HepG2 (cell line): Measurements from ENCODE around the gene KAZN. TPM values are rescaled to one million over a fixed set of nuclear protein-coding genes. Genes with fewer than 3 reads are reported as not detected.

Source experiments
- ARNT ChIP-seq: fragments of 450-650 bp; IDR thresholded peaks from 2 replicates; pipeline ENCODE4 v1.6.1; 2017
- FOXJ3 ChIP-seq: sonication (generic); formaldehyde crosslinking; IDR thresholded peaks from 2 replicates; pipeline ENCODE4 v1.4.0; 2020; ENCODE audit warnings: missing genetic modification reagents, mild to moderate bottlenecking, borderline replicate concordance
- FOXK1 ChIP-seq: sonication (generic); formaldehyde crosslinking; IDR thresholded peaks from 2 replicates; pipeline ENCODE4 v1.4.0; 2020; ENCODE audit warnings: low read depth, missing genetic modification reagents, borderline replicate concordance
- HMG20B ChIP-seq: conservative IDR thresholded peaks from 2 replicates; pipeline ENCODE4 v1.6.1; 2016; ENCODE audit warnings: missing genetic modification reagents, missing compliant biosample characterization
- KDM6A ChIP-seq: IDR thresholded peaks from 2 replicates; pipeline ENCODE4 v1.6.1; 2016; ENCODE audit warnings: low read depth
- REXO4 ChIP-seq: sonication (generic); formaldehyde crosslinking; IDR thresholded peaks from 2 replicates; pipeline ENCODE4 v1.8.0; 2022; ENCODE audit warnings: missing genetic modification reagents, mild to moderate bottlenecking, borderline replicate concordance
- THAP11 ChIP-seq: IDR thresholded peaks from 2 replicates; pipeline ENCODE4 v1.6.1; 2016; ENCODE audit warnings: missing biosample characterization, missing genetic modification reagents
- ZIK1 ChIP-seq: sonication (generic); formaldehyde crosslinking; IDR thresholded peaks from 2 replicates; pipeline ENCODE4 v1.5.0; 2020; ENCODE audit warnings: mild to moderate bottlenecking, low read depth, missing genetic modification reagents, borderline replicate concordance
- ZNF207 ChIP-seq: fragments of 450-650 bp; IDR thresholded peaks from 2 replicates; pipeline ENCODE4 v1.6.1; 2016; ENCODE audit warnings: antibody characterized with exemption, borderline replicate concordance
- ZNF331 ChIP-seq: sonication (generic); formaldehyde crosslinking; IDR thresholded peaks from 2 replicates; pipeline ENCODE4 v1.4.0; 2020; ENCODE audit warnings: missing genetic modification reagents
- ZNF558 ChIP-seq: sonication (generic); formaldehyde crosslinking; IDR thresholded peaks from 2 replicates; pipeline ENCODE4 v1.9.0; 2022; ENCODE audit warnings: mild to moderate bottlenecking, missing genetic modification reagents, borderline replicate concordance
- ZNF644 ChIP-seq: IDR thresholded peaks from 2 replicates; pipeline ENCODE4 v1.6.1; 2016; ENCODE audit warnings: low read depth
- ZNF7 ChIP-seq: IDR thresholded peaks from 2 replicates; pipeline ENCODE4 v1.6.1; 2016; ENCODE audit warnings: missing biosample characterization, missing genetic modification reagents
- polyA plus RNA-seq, 8 experiments: library from polyadenylated mRNA; depleted of rRNA in 3 of 8; stranded (reverse) in 7 of 8; unstranded in 1 of 8; fragments of >200 nt; fragmentation: Illumina TruSeq in 4 of 8; extraction: Trizol in 4 of 8; gene quantifications; 2 replicates each; pipeline versions ENCODE4 v1.2.1 to v1.2.3, GENCODE V29; 2011 to 2016; ENCODE audit warnings: low read depth in 4 of 8, missing spikeins in 1 of 8, mixed read lengths in 1 of 8; ENCODE audit not compliant: insufficient read depth in 1 of 8
- total RNA-seq, 5 experiments: library from RNA; depleted of rRNA; stranded (reverse); fragments of >200 nt; fragmentation: Illumina TruSeq; extraction: Trizol; gene quantifications; 2 replicates each; pipeline ENCODE4 v1.2.3, GENCODE V29; 2016; ENCODE audit warnings: low read depth in 1 of 5
- TF ChIP-seq, protein P1 (sequence below): IDR thresholded peaks from 2 replicates; pipeline ENCODE4 v1.6.1; 2016; ENCODE audit warnings: mild to moderate bottlenecking, missing biosample characterization, missing genetic modification reagents
- TF ChIP-seq, protein P2 (sequence below): sonication (generic); formaldehyde crosslinking; IDR thresholded peaks from 2 replicates; pipeline ENCODE4; 2020; ENCODE audit warnings: missing genetic modification reagents, mild to moderate bottlenecking, borderline replicate concordance
- TF ChIP-seq, protein P3 (sequence below): sonication (generic); formaldehyde crosslinking; IDR thresholded peaks from 2 replicates; pipeline ENCODE4 v1.5.0; 2020; ENCODE audit warnings: missing genetic modification reagents
- TF ChIP-seq, protein P4 (sequence below): sonication (generic); formaldehyde crosslinking; IDR thresholded peaks from 2 replicates; pipeline ENCODE4 v1.4.0; 2020; ENCODE audit warnings: mild to moderate bottlenecking, missing genetic modification reagents, borderline replicate concordance
- TF ChIP-seq, protein P5 (sequence below): sonication (generic); formaldehyde crosslinking; IDR thresholded peaks from 2 replicates; pipeline ENCODE4 v1.4.0; 2020; ENCODE audit warnings: mild to moderate bottlenecking, missing genetic modification reagents
- TF ChIP-seq, protein P6 (sequence below): sonication (generic); formaldehyde crosslinking; IDR thresholded peaks from 2 replicates; pipeline ENCODE4 v1.5.0; 2020; ENCODE audit warnings: missing genetic modification reagents
- TF ChIP-seq, protein P7 (sequence below): sonication (generic); formaldehyde crosslinking; IDR thresholded peaks from 2 replicates; pipeline ENCODE4 v1.8.0; 2023; ENCODE audit warnings: mild to moderate bottlenecking, missing genetic modification reagents
- TF ChIP-seq, protein P8 (sequence below): sonication (generic); formaldehyde crosslinking; IDR thresholded peaks from 2 replicates; pipeline ENCODE4 v1.4.0; 2020; ENCODE audit warnings: missing genetic modification reagents, low read depth, mild to moderate bottlenecking, borderline replicate concordance

Gene KAZN
- total and polyA plus RNA-seq, 2 of the 13 experiments (the other 11 are each of a cell fraction or from before 2014, with no cell fraction given) = 10.4 to 13.5 TPM

DNA sequence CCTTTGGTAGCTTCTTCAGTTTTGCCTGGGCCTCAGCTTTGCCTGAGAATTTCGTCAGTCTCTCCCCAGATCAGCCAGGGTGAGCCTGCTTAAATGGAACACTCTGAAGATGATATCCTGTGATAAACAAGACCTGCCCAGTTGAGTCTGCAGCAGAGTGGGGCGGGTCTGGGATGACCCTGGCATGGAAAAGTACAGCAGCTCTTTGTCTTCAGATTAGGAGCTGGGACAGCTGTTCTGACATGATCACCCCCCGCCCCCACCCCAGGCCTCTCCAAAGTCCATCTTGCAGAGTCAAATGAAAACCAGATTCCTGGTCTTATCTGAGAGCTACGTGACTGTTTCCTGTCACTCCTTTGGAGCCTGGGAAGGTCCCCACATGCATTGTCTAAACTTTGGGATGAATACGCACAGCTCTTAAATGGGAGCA is 552.9 kb downstream of the KAZN start (continued):
- TF ChIP-seq, protein P1, sequence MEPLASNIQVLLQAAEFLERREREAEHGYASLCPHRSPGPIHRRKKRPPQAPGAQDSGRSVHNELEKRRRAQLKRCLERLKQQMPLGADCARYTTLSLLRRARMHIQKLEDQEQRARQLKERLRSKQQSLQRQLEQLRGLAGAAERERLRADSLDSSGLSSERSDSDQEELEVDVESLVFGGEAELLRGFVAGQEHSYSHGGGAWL = no peak
- TF ChIP-seq REXO4 (CRISPR knock-in tag) (no peak), ZNF7 (CRISPR knock-in tag) (no peak), HMG20B (CRISPR knock-in tag) (no peak), FOXJ3 (CRISPR knock-in tag) (peak; percentile 63; the same call in 1 of the 2 replicates), ZNF558 (CRISPR knock-in tag) (no peak), KDM6A (CRISPR knock-in tag) (0 out of 2 replicates have a peak, but pooled peaks have one; percentile 36), ZIK1 (no peak), ZNF331 (CRISPR knock-in tag) (peak; percentile 53; the same call in 1 of the 2 replicates), ARNT (no peak), FOXK1 (CRISPR knock-in tag) (peak; percentile 59; the same call in 1 of the 2 replicates), THAP11 (CRISPR knock-in tag) (no peak), ZNF644 (CRISPR knock-in tag) (peak; percentile 43; the same call in 1 of the 2 replicates), ZNF207 (no peak)
- TF ChIP-seq, protein P2, sequence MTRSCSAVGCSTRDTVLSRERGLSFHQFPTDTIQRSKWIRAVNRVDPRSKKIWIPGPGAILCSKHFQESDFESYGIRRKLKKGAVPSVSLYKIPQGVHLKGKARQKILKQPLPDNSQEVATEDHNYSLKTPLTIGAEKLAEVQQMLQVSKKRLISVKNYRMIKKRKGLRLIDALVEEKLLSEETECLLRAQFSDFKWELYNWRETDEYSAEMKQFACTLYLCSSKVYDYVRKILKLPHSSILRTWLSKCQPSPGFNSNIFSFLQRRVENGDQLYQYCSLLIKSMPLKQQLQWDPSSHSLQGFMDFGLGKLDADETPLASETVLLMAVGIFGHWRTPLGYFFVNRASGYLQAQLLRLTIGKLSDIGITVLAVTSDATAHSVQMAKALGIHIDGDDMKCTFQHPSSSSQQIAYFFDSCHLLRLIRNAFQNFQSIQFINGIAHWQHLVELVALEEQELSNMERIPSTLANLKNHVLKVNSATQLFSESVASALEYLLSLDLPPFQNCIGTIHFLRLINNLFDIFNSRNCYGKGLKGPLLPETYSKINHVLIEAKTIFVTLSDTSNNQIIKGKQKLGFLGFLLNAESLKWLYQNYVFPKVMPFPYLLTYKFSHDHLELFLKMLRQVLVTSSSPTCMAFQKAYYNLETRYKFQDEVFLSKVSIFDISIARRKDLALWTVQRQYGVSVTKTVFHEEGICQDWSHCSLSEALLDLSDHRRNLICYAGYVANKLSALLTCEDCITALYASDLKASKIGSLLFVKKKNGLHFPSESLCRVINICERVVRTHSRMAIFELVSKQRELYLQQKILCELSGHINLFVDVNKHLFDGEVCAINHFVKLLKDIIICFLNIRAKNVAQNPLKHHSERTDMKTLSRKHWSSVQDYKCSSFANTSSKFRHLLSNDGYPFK (CRISPR knock-in tag) = no peak
- TF ChIP-seq, protein P3, sequence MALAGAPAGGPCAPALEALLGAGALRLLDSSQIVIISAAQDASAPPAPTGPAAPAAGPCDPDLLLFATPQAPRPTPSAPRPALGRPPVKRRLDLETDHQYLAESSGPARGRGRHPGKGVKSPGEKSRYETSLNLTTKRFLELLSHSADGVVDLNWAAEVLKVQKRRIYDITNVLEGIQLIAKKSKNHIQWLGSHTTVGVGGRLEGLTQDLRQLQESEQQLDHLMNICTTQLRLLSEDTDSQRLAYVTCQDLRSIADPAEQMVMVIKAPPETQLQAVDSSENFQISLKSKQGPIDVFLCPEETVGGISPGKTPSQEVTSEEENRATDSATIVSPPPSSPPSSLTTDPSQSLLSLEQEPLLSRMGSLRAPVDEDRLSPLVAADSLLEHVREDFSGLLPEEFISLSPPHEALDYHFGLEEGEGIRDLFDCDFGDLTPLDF (CRISPR knock-in tag) = no peak
- TF ChIP-seq, protein P4, sequence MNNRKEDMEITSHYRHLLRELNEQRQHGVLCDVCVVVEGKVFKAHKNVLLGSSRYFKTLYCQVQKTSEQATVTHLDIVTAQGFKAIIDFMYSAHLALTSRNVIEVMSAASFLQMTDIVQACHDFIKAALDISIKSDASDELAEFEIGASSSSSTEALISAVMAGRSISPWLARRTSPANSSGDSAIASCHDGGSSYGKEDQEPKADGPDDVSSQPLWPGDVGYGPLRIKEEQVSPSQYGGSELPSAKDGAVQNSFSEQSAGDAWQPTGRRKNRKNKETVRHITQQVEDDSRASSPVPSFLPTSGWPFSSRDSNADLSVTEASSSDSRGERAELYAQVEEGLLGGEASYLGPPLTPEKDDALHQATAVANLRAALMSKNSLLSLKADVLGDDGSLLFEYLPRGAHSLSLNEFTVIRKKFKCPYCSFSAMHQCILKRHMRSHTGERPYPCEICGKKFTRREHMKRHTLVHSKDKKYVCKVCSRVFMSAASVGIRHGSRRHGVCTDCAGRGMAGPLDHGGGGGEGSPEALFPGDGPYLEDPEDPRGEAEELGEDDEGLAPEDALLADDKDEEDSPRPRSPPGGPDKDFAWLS (CRISPR knock-in tag) = no peak
- TF ChIP-seq, protein P5, sequence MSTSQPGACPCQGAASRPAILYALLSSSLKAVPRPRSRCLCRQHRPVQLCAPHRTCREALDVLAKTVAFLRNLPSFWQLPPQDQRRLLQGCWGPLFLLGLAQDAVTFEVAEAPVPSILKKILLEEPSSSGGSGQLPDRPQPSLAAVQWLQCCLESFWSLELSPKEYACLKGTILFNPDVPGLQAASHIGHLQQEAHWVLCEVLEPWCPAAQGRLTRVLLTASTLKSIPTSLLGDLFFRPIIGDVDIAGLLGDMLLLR (CRISPR knock-in tag) = no peak
- TF ChIP-seq, protein P6, sequence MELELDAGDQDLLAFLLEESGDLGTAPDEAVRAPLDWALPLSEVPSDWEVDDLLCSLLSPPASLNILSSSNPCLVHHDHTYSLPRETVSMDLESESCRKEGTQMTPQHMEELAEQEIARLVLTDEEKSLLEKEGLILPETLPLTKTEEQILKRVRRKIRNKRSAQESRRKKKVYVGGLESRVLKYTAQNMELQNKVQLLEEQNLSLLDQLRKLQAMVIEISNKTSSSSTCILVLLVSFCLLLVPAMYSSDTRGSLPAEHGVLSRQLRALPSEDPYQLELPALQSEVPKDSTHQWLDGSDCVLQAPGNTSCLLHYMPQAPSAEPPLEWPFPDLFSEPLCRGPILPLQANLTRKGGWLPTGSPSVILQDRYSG = no peak
- TF ChIP-seq, protein P7, sequence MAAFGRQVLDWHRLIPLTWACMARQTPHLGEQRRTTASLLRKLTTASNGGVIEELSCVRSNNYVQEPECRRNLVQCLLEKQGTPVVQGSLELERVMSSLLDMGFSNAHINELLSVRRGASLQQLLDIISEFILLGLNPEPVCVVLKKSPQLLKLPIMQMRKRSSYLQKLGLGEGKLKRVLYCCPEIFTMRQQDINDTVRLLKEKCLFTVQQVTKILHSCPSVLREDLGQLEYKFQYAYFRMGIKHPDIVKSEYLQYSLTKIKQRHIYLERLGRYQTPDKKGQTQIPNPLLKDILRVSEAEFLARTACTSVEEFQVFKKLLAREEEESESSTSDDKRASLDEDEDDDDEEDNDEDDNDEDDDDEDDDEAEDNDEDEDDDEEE = no peak
- TF ChIP-seq, protein P8, sequence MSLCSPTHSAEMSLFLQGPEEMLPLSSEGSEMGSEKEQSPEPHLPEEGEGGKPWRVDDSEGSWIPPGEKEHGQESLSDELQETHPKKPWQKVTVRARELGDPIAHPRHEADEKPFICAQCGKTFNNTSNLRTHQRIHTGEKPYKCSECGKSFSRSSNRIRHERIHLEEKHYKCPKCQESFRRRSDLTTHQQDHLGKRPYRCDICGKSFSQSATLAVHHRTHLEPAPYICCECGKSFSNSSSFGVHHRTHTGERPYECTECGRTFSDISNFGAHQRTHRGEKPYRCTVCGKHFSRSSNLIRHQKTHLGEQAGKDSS (CRISPR knock-in tag) = no peak
